8988T (cell line): ENCODE results near the gene YOD1.
"Not testable (repeated sequence)": the region's sequence is repeated elsewhere in the genome, so short reads cannot be mapped to it uniquely, and the experiment has no call there.

ENCODE experiments used
- DNase-seq: peaks from one replicate; pipeline ENCODE4 v3.0.0; 2011

The YOD1 gene

DNA sequence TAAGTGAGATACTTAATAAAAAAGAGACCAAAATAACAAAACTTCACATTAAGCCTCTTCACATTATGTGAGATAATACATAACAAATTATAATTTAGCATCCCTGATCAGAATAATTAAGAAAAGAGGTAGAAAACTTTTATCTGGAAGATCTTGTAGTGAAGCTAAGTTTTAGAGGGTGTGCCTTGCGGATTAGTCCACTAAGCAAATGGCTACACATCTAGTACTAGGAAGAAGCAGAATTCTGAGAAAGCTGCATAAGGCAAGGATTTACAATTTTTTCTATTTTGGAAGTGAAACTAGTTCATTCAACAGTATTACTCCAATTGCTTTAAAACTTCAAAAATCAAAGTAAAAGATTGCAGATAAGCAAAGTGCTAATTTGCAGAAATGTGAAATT lies 3.5 kb downstream of the YOD1 start:
- no peak for DNase-seq

GRCh38 chr1:207045453-207045852 lies 5.6 kb downstream of the YOD1 start:
- DNase-seq = no peak

DNA sequence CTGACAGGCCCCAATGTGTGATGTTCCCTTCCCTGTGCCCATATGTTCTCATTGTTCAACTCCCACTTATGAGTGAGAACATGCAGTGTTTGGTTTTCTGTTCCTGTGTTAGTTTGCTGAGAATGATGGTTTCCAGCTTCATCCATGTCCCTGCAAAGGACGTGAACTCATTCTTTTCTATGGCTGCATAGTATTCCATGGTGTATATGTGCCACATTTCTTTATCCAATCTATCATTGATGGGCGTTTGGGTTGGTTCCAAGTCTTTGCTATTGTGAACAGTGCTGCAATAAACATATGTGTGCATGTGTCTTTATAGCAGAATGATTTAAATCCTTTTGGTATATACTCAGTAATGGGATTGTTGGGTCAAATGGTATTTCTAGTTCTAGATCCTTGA lies 9.6 kb downstream of the YOD1 start:
- not testable (repeated sequence) for DNase-seq

DNA sequence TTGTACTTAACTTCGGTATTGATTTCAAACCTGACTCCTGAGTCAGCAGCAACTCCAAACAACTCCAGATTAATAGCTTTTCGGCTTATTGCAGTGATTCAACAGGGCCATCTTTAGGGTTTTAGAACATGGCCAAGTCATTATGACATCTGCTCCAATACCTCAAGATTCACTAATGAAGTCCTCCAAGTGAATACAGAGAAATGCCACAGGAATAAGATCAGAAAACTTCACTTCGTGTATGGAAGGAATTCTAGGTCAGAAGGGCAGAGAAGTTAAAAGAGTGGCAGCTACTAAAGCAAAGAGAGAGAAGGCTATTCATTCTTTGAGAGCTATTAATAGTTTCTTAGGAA lies 10.9 kb downstream of the YOD1 start:
- no peak for DNase-seq

DNA sequence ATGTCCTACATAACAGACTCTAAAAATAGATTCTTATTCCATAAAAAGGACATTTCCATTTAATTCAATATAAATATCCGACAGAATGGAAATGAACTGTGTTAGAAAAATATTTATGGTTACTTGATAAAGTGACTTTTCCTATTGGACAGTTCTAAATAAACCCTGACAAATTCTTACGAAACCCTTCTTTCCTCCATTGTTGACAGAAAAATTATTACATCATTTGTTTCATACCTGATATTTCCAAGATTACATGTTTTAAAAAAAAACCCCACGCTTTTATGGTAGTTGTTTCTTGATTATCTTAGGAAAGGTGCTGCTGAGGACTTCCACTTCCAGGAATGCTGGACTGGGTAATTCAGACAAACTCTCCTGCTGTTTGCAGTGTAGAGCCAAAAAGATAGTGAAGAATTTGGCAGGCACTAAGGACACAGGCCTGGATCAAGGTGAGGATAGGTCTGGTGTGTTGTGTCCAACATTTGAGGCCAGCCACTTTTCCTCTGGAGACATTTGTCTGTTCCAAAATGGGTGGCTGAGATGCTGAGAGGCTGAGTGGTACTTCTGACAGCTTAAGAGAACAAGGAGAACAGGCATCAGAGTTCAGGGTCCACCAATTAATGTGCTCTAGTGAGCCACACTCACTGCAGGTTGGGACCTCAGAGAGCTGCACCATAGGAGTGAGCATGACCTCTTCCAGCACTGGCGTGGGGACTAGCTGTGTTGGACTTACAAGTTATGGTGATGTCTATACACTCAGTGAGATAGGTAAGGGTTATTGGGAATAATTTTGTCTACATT lies 11.4 kb downstream of the YOD1 start:
- DNase-seq = no peak

- DNase-seq = no peak
Measured at GRCh38 chr1:207036865-207037264, 14.1 kb downstream of the YOD1 start.

DNA sequence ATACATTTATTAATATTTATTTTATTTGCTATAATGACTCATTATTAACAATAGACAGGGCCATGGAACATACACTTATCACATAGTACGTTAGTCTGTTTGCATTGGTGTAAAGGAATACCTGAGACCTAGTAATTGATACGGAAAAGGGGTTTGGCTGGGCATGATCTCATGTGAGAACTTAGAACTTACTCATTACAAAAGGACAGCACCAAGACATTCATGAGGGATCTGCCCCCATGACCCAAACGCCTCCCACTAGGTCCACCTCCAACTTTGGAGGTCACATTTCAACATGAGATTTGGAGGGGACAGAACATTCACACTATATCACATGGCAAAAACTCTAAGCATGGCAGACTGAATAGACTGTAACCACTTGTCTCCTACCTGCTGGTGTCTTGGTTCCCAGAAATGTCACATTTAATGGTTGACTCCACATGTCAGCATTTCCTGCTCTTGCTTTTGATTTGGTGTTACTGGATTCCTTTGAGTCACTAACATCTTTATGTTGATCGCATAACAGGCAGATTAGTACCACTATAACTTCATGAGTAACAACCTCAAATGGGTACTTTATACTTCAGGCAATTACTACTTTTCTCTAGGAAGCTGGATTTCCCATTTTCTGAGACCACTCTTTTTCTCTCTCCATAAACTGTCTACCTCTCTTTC lies 15.0 kb downstream of the YOD1 start:
- no peak for DNase-seq

DNA sequence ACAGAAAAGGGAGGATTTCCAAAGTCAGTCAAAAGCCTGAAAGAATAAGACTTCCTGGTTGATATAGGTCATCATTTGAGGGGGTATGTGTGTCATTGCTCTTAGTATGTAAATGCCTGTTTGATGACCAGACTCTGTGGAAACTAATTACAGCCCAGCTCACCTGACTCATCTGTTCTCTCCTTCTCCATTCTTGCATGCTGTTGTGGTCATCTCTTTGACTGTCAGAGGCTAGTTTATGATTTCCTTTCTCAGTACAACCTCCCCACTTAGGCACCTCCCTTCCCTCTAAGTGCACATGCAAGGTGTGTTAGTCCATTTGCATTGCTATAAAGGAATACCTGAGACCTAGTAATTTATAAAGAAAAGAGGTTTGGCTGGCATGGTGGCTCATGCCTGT lies 16.0 kb downstream of the YOD1 start:
- no peak for DNase-seq

- no peak for DNase-seq
Measured at GRCh38 chr1:207034208-207034607, 16.8 kb downstream of the YOD1 start.

DNA sequence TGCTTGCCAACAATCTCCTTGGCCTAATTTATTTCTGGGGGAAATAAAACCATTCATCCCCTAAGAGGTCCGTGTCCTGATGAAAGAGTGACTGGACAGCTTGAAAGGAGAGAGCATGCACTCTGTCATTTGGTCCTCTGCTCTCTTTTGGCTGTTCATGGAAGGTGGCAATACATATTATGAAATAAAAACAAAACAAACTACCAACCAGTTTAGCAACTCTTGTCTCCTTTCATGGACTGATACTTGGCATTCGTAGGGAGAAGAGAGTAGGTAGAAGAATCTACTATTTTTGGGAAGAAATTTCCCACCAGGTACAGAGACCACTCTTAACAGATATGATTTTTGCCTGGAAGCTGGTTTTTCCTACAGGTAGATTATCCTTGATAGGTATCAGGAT lies 17.7 kb downstream of the YOD1 start:
- DNase-seq = no peak

GRCh38 chr1:207032528-207033017 lies 18.4 kb downstream of the YOD1 start, which contains the start of gene C1orf116:
Gene C1orf116 (minus strand): TSS chr1:207032756. CDS start chr1:207027598, 5,158 bp downstream.
- no peak for DNase-seq

DNA sequence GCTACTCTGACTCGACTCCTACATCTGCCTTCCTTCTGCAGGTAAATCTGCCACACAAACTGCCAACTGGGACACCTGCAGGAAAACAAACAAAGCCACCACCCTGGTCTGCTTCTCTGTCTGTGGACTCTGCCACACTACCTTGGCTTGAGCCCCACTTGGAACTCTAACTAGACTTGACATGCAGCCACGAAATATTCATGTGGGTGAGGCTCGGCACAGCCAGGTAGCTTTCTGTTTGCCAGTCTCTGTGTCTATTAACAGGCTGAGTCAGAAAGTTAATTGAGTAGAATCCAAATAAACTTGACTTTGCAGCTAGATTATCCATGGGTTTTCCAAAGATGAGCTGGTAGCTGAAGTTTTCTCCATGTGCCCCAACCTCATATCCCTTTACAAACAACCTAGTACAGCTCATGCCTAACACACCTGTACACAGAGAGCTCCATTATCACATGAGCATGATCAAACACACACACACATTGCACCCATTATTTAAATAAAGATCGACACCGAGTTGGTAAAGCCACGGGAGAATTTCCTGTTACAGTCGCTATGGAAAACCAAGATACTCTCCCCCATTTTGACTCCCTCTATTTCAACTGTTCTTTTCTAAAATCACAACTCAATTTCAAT lies 19.3 kb downstream of the YOD1 start:
- DNase-seq = no peak

DNA sequence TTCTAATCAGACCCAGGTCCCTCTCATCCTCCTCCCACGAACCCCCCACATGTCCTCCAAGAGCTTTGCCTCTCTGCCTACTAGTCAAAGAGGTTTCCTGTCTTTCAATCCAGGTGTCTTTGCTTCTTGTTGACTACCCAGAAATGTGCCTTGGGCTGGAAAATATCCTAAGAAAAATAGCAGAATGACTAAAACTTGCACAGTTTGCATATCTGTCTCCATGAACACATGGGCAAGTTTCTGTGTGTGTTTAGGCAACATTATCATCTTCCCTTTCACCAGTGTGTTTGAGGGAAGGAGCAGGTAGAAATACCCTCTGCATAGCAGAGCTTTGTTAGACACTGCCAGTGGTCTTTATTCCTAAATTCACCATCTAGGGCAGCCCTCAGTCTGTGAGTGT lies 20.0 kb downstream of the YOD1 start:
- no peak for DNase-seq

- DNase-seq = no peak
Measured at GRCh38 chr1:207030522-207031009, 20.4 kb downstream of the YOD1 start.

- no peak for DNase-seq
Measured at GRCh38 chr1:207029701-207030521, 21.1 kb downstream of the YOD1 start.

GRCh38 chr1:207028884-207029650 lies 21.9 kb downstream of the YOD1 start:
- no peak for DNase-seq

DNA sequence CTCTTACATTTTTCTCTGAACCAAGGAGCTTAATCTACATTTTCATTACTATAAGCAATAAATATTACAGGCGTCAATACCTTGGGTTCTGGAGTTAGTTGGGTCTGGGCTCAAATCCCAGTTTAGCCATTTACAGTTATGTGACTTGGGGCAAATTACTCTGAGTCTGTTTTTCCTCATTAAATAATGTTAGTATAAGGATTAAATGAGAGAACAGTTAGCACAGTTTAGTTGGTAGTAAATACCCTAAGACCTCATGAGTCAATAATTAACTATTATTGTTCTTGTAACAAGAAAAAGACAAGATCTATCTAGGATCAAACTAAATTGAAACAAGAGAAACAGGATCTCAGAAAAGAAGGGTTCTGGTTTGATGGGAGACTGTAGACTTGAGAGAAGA lies 23.1 kb downstream of the YOD1 start:
- no peak for DNase-seq

GRCh38 chr1:207027206-207027777 lies 23.7 kb downstream of the YOD1 start:
- DNase-seq = peak; percentile 63

- DNase-seq = no peak
Measured at GRCh38 chr1:207026104-207026534, 24.9 kb downstream of the YOD1 start.

DNA sequence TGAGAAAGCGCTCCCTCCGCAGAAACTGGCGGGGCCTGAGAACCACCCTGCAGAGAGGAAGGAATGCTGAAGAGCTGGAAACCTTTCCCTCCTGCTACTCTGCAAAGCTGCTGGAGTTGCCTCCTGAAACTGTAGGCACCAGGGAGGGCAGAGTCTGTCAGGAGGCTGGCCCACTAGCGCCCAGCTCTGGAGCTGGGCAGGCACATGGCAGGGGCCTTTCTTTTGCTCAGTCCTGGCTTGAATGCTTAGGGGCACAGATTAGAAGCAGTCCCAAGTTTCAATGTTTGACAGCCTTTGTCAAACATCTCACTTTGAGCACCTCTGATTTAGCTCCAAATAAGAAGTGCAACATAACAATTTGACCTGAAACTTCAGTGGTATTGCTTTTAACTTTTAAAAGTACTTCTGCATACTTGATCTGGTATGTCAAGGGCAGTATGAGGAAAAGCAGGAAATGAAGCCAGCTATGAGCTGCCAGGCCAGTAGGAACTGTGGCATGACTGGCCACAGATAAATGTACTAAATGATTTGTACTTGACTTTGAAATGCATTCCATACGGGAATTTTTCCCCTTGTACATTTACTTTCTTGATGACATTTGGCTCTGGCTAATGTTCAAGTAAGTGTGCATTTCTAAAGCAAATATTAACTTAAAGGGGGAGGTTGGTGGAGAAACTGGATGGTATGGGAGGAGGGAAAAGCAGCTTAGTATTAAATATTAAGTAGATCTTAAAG lies 25.7 kb downstream of the YOD1 start:
- DNase-seq = no peak
